ENCODE measurements around the gene ITGB3BP. TPM values are rescaled to one million over a fixed set of nuclear protein-coding genes. Genes with fewer than 3 reads are reported as not detected.

ITGB3BP gene
- total RNA-seq, 2 experiments from 2014 or later: 59.1 to 59.7 TPM

GRCh38 chr1:63408331-63408730 is 114.7 kb downstream of the ITGB3BP start:
- no peak overlapping the region for H3K27ac Mint-ChIP-seq
- H3K9me3 Mint-ChIP-seq: no peaks in the 10 kb centered on the region
- H3K4me1 Mint-ChIP-seq (ENCODE audit: low read depth): peaks cover 2% of the 10 kb centered on the region
- H3K36me3 Mint-ChIP-seq (ENCODE audit: low read depth): peaks cover 36% of the 10 kb centered on the region
- intact Hi-C loops (cut with micrococcal nuclease): no loop called here
- CTCF ChIA-PET: no interaction called here
- DNase-seq: no peak
- no peaks in the 10 kb centered on the region for H3K27me3 Mint-ChIP-seq (ENCODE audit: low read depth)
- no peak overlapping the region for H3K4me3 Mint-ChIP-seq

DNA sequence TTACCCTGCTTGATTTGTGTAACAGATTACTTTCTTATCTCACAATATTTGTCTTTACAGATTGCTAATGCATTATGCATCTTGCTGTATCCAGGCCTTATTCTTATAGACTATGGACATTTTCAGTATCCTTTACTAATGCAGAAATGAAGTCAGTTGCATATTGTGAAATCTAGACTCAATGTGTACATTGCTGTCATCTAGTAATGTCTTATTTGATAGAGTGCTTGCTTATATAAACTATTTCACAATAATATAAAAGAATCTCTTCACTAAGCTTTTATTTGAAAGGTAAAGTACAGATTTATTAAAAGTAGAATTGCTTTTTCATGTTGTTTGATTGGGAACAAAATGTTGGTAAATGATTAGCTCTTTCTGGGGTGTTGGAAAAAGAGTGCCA is 116.0 kb downstream of the ITGB3BP start:
- CTCF ChIA-PET: no interaction called here
- no peaks in the 10 kb centered on the region for H3K9me3 Mint-ChIP-seq

DNA sequence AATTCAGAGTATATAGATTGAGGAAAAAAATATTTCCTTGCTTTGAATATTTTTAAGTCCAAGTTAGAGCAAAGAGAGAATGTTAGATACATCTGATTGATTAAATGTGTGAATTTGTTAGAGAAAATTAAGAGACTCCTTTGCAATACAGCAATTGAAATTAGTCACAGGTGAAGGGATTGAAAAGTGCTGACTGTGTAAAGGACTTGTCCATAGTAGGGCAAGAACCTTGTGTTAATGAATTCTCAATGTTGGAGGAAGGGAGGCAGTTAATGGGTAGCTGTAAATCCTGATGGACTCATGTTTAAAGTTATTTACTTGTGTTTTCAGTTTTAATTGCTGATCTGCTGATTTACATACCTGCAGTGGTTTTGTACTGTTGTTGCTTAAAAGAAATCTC is 117.0 kb downstream of the ITGB3BP start:
- H3K9me3 Mint-ChIP-seq: no peaks in the 10 kb centered on the region
- no peak overlapping the region for H3K4me3 Mint-ChIP-seq
- H3K4me1 Mint-ChIP-seq (ENCODE audit: low read depth): peaks cover 2% of the 10 kb centered on the region
- peaks cover 29% of the 10 kb centered on the region for H3K36me3 Mint-ChIP-seq (ENCODE audit: low read depth)
- intact Hi-C loops (cut with micrococcal nuclease): no loop called here
- CTCF ChIA-PET: no interaction called here
- H3K27me3 Mint-ChIP-seq (ENCODE audit: low read depth): no peaks in the 10 kb centered on the region
- no peak for DNase-seq
- no peak overlapping the region for H3K27ac Mint-ChIP-seq

More for the DNA sequence above, 116.0 kb downstream of the ITGB3BP start:
- no peak for DNase-seq
- Mint-ChIP-seq H3K27ac (no peak overlapping the region), H3K27me3 (ENCODE audit: low read depth) (no peaks in the 10 kb centered on the region), H3K4me3 (no peak overlapping the region), H3K36me3 (ENCODE audit: low read depth) (peaks cover 32% of the 10 kb centered on the region), H3K4me1 (ENCODE audit: low read depth) (peaks cover 2% of the 10 kb centered on the region)
- intact Hi-C loops (cut with micrococcal nuclease): no loop called here

GRCh38 chr1:63405021-63405420 is 118.0 kb downstream of the ITGB3BP start:
- peaks cover 33% of the 10 kb centered on the region for H3K36me3 Mint-ChIP-seq (ENCODE audit: low read depth)
- H3K27ac Mint-ChIP-seq: no peak overlapping the region
- no peak for DNase-seq
- no peak overlapping the region for H3K4me3 Mint-ChIP-seq
- peaks cover 2% of the 10 kb centered on the region for H3K4me1 Mint-ChIP-seq (ENCODE audit: low read depth)
- H3K9me3 Mint-ChIP-seq: no peaks in the 10 kb centered on the region
- H3K27me3 Mint-ChIP-seq (ENCODE audit: low read depth): no peaks in the 10 kb centered on the region
- intact Hi-C loops (cut with micrococcal nuclease): no loop called here
- CTCF ChIA-PET: no interaction called here

GRCh38 chr1:63403386-63403785 is 119.6 kb downstream of the ITGB3BP start:
- Mint-ChIP-seq H3K36me3 (ENCODE audit: low read depth) (peaks cover 37% of the 10 kb centered on the region), H3K27me3 (ENCODE audit: low read depth) (no peaks in the 10 kb centered on the region)
- CTCF ChIA-PET: no interaction called here

GRCh38 chr1:63401945-63402344 is 121.1 kb downstream of the ITGB3BP start:
- H3K36me3 Mint-ChIP-seq (ENCODE audit: low read depth): peaks cover 30% of the 10 kb centered on the region

More at GRCh38 chr1:63403386-63403785, 119.6 kb downstream of the ITGB3BP start:
- no peaks in the 10 kb centered on the region for H3K9me3 Mint-ChIP-seq
- H3K4me3 Mint-ChIP-seq: no peak overlapping the region
- no peak overlapping the region for H3K27ac Mint-ChIP-seq
- peaks cover 2% of the 10 kb centered on the region for H3K4me1 Mint-ChIP-seq (ENCODE audit: low read depth)
- intact Hi-C loops (cut with micrococcal nuclease): no loop called here
- DNase-seq: no peak

More at GRCh38 chr1:63401945-63402344, 121.1 kb downstream of the ITGB3BP start:
- Mint-ChIP-seq H3K27ac (no peak overlapping the region), H3K27me3 (ENCODE audit: low read depth) (no peaks in the 10 kb centered on the region), H3K9me3 (no peaks in the 10 kb centered on the region), H3K4me3 (no peak overlapping the region), H3K4me1 (ENCODE audit: low read depth) (peaks cover 2% of the 10 kb centered on the region)
- no peak for DNase-seq
- CTCF ChIA-PET: no interaction called here
- intact Hi-C loops (cut with micrococcal nuclease): no loop called here

Other genes with a start within 250 kb of the ITGB3BP start
- gene FOXD3, start 200.7 kb downstream of the ITGB3BP start, total RNA-seq: not detected
- 10 to 100 TPM; 11.0 to 13.5 TPM for gene ALG6, start 155.6 kb downstream of the ITGB3BP start, total RNA-seq
- 1 to 10 TPM; 6.3 to 6.4 TPM for gene EFCAB7, start 300 bp upstream of the ITGB3BP start, total RNA-seq
- gene PGM1, start 70.2 kb upstream of the ITGB3BP start, total RNA-seq: 10 to 100 TPM; 25.3 to 27.5 TPM

Data from activated naive CD4-positive, alpha-beta T cell treated with anti-CD3 and anti-CD28 coated beads for 36 hours (primary cell).